ENCODE data around the gene UNC119.
"Not testable (repeated sequence)": the region's sequence is repeated elsewhere in the genome, so short reads cannot be mapped to it uniquely, and the experiment has no call there.

Gene UNC119

DNA sequence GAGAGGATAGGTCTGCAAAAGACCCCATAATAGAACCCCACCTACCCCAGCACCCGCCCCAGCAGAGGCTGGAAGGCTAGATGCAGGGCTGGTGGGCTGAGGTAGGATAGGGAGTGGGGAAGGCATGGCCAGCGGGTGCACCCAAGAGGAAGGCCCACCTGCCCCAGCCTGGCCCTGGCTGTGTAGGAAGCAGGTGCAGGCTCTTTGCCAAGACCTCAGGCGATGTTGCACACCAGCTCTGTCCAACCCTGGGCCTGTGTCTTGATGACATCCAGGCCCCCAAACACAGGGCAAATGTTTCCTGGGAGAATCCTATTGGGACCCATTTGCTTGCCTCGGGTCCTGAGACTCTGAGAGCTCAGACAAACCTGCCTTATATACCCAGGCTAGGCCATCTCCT is 12.2 kb downstream of the UNC119 start:
- DNase-seq, result no peak

- DNase-seq, result no peak
Measured at GRCh38 chr17:28538296-28538895, 14.0 kb downstream of the UNC119 start.

DNA sequence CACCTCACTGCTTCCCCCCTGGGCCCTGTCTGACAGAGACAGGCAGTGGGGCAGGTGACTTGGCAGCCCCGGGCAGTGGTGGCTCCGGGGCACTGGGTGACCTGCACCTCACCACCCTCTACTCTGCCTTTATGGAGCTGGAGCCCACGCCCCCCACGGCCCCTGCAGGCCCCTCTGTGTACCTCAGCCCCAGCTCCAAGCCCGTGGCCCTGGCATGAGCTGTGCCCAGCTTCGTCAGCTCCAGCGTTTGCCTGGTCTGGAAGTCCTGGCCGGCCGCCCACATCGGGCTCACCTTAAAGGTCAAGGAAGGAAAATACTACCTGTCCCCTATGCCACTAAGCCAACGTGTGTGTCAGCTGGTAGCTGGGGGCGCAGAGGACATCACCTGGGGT is 15.2 kb downstream of the UNC119 start:
- DNase-seq, result no peak

DNA sequence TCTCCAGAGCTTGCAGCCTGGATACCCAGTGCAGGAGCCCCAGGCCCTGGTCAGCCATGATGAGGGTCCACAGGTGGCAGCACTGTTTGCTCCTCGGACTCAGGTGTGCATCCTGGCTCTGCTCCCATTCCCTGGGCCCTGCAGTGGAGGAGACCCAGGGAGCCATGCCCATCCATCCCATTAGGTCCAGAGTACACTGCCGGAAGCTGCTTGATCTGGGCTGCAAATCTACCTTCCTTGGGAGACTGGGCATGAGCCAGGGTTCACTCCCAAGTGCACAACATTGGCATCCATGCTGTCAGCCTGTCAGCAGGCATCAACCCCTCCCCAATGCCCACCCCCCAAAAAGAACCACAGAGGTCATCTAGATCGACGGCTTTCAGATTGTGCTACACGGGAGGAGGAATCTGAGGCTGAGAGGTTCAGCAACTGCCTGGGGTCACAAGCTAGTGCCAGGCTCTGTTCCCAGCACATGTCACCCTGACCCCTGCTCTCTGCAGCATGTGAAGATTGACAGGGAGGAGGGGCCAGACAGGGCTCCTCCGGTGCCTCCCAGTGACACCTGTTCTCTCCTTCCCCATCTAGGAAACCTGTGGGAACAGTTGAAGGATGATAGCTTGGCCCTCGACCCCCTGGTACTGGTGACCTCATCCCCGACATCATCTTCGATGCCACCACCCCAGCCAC is 15.7 kb downstream of the UNC119 start:
- DNase-seq, result no peak

DNA sequence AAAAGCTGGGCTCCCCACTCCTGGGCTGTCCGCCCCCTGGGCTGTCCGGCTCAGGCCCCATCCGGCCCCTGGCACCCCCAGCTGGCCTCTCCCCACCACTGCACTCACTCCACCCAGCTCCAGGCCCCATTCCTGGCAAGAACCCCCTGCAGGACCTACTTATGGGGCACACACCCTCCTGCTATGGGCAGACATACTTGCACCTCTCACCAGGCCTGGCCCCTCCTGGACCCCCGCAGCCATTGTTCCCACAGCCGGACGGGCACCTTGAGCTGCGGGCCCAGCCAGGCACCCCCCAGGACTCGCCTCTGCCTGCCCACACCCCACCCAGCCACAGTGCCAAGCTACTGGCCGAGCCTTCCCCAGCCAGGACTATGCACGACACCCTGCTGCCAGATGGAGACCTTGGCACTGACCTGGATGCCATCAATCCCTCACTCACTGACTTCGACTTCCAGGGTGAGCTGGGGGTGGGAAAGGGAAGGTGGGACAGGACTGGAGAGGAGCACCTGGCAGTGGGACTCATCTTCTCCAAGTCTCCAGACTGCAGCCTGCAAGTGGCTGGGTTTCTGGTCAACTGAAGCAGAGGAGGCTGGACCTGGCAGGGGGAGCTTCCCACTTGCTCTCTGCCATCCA is 17.6 kb downstream of the UNC119 start:
- no peak for DNase-seq

GRCh38 chr17:28533091-28533807 is 19.2 kb downstream of the UNC119 start:
- DNase-seq, result no peak

- no peak for DNase-seq
Measured at GRCh38 chr17:28532050-28532960, 20.1 kb downstream of the UNC119 start.

GRCh38 chr17:28530926-28531325 is 21.5 kb downstream of the UNC119 start:
- no peak for DNase-seq

- DNase-seq, result no peak
Measured at GRCh38 chr17:28530250-28530649, 22.2 kb downstream of the UNC119 start.

GRCh38 chr17:28529013-28529400 is 23.4 kb downstream of the UNC119 start:
- DNase-seq, result no peak

DNA sequence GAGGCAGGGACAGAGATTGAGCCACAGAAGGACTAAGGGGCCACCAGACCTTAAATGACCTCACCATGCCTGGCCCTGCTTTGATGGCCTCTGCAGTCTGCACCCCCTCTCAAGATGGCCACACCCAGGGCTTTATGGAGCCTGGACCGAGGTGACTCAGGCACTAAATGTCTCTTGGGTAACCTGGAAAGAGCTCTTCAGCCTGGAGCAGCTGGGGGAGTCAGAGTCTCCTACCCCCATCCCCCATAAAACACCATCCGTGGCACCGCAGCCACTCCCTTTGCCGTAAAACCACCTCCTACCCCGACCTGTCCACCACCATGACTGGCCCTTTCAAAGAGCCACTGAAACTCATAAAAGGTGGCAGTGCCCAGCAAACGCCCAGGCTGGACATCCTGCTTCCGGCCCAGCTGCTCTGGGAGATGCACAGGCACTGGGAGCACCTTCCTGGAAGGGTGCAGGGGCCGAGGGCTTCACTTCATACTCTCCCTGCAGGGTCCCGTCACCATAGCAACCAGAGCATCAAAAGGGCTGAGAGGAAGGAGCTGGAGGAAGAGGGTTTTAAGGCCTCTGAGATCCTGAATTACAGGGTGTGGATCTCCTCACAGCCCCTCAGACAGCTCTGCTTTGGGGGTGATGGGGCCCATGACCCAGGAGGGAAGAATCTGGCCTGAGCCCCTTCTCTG is 24.0 kb downstream of the UNC119 start:
- DNase-seq, result no peak

- DNase-seq, result no peak
Measured at GRCh38 chr17:28527859-28528258, 24.6 kb downstream of the UNC119 start.

- no peak for DNase-seq
Measured at GRCh38 chr17:28527181-28527681, 25.2 kb downstream of the UNC119 start.

- no peak for DNase-seq
Measured at GRCh38 chr17:28526381-28526780, 26.0 kb downstream of the UNC119 start.

DNA sequence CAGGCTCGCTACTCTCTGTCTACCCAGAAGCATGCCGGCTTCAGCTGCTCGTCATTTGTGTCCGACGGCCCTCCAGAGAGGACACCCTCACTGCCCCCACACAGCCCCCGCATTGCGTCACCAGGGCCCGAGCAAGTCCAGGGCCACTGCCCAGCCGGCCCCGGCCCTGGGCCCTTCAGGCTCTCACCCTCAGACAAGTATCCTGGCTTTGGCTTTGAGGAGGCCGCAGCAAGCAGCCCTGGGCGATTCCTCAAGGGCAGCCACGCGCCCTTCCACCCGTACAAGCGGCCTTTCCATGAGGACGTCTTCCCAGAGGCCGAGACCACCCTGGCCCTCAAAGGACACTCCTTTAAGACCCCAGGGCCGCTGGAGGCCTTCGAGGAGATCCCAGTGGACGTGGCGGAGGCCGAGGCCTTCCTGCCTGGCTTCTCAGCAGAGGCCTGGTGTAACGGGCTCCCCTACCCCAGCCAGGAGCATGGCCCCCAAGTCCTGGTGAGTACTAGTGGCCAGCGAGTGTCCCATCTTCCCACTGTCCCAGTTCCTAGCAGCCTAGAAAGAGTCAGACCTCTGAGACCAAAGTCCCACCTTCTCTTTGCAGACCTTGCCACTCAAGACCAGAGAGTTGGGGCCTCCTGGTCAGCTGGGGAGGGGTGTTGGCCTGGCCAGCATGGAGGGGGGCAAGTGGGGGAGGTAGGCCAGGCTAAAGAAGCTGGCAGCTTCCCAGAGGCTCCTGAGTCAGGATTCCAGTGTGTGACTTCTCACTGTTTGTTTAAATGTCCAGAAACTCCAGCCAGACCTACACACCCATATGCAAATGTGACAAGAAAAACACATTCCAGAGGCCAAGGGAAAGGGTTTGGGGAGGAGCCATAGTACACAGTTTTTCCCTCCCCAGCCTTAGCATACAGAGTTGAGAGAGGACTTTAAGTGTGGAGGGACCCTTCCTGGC is 27.7 kb downstream of the UNC119 start:
- peak; percentile 76 for DNase-seq

DNA sequence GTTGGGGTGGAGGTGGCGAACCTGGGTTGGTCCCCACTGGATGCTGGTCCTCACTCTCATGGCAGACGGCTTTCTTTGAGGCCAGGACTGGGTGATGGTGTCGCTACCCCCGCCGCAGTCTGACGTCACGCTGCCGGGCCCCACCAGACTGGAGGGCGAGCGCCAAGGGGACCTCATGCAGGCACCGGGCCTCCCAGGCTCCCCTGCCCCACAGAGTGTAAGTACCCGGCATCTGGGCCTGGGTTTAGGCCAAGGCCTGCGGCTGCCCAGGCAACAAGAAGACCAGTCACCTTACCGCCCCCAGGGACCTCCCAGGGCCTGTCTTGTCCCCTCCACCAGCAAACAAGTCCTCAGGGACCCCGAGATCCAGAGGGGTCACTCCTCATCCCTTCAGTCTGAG is 28.5 kb downstream of the UNC119 start:
- no peak for DNase-seq

GRCh38 chr17:28523186-28523585 is 29.2 kb downstream of the UNC119 start:
- DNase-seq, result no peak

- not testable (repeated sequence) for DNase-seq
Measured at GRCh38 chr17:28522281-28522680, 30.1 kb downstream of the UNC119 start.

DNA sequence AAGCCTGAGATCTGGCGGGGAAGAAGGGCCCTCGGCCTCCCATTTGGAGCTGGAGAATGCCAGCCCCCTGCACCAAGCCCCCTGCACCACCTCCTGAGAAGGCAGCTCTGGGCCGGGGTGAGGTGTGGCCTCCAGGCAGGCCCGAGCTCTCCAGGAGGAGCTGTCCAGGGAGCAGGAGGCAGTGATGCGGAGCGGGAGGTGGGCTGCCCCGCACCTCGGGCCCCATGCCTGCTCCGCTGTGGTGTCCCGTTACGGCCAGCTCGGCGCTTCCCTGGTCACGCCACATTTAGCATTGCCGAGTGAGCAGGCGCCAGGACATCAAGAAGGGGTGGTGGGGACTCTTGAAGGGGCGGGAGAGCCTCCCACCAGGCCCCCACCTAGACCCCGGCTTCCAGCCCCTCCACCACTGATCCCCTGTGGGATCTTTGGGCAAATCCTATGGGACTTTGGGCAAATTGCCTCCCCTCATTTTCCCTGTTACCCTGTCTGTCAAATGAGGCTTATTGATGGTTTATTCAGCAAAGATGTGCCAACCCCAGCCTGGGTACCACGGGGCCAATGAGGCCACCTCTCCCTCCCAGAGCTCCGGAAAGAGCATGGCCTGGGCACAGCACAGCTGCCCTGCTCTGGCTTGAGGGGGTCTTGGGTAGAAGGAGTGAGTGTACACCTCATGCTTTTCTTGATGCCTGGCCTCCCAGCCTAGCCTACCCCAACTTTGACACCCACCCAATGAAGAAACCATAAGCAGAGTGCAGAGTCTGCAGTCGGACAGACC is 30.9 kb downstream of the UNC119 start:
- DNase-seq, result no peak

GRCh38 chr17:28520687-28521086 is 31.7 kb downstream of the UNC119 start:
- DNase-seq, result no peak
